ENCODE data around the gene BRD9.

Gene BRD9

DNA sequence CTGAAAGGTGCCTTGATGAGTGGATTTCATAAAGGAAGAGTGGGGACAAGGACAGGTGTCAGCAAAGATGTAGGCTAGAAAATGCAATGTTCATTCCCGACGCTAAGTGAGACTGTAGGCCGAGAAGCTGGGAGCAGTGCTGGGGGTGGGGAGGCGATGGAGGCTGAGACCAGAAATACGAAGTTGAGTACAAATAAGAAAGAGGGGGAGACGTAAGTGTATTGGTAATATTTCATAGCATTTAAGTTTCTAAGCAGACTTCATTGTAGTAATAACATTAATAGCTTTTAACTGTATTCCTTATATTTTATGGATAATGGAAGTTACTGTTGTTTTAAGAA is 11.1 kb upstream of the BRD9 start:
- ATAC-seq (no peak), DNase-seq (no peak)

DNA sequence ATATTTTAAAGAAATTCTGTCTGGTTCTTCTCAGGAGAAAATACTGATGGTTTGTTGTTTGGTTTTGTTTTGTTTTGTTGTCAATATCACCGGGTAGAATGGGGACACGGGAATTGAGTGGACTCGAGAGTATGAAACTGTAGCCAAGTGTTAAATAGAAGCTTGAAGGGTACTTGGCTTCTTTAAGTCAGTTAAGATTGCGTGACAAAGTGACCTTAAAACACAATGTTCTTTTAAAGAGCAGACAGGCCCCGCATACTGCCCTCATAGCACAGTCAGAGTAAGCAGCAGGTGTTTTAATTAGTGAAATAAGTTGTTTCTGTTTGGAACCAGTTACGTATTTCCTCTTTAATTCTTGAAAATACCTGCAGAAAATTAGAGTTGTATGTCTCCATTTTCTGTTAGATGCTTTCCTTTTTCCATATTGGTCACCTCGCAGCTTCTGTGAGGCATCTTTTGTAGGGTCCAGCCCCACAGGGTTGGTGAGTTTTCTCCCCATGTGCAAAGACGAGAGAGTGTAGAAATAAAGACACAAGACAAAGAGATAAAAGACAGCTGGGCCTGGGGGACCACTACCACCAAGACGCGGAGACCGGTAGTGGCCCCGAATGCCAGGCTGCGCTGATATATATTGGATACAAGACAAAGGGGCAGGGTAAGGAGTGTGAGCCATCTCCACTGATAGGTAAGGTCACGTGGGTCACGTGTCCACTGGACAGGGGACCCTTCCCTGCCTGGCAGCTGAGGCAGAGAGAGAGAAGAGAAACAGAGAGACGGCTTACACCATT is 9.7 kb upstream of the BRD9 start:
- ATAC-seq (no peak), DNase-seq (no peak)

GRCh38 chr5:900781-901180 is 8.2 kb upstream of the BRD9 start:
- DNase-seq (no peak), ATAC-seq (no peak)

- no peak for DNase-seq
- ATAC-seq: no peak
Measured at GRCh38 chr5:893711-894110, 1.1 kb upstream of the BRD9 start.

DNA sequence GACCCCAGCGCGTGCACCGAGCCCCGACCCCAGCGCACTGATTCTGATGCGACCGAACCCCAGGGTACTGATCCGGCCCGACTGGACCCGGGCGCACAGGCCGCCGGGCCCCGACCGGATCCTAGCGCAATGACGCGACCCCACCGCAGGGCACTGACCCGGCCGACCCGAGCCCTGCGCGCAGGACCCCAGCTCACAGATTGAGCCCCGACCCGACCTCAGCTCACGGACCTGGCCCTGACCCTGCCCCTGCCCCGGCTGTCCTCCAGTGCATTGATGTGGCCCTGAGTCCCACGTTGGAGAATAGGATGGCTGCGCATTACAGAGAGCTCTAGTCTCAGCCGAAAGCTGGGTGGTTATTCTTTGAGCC is 521 bp upstream of the BRD9 start:
- peak; percentile 16 for ATAC-seq
- DNase-seq: peak; percentile 23

GRCh38 chr5:891837-892393 is 686 bp downstream of the BRD9 start:
- peak; percentile 6 for ATAC-seq
- DNase-seq: no peak

GRCh38 chr5:891117-891836 is 1.3 kb downstream of the BRD9 start:
- ATAC-seq: no peak
- DNase-seq: no peak

GRCh38 chr5:889075-889710 is 3.4 kb downstream of the BRD9 start:
- DNase-seq: no peak
- ATAC-seq: no peak

- ATAC-seq: no peak
- DNase-seq: no peak
Measured at GRCh38 chr5:888638-889035, 4.0 kb downstream of the BRD9 start.

DNA sequence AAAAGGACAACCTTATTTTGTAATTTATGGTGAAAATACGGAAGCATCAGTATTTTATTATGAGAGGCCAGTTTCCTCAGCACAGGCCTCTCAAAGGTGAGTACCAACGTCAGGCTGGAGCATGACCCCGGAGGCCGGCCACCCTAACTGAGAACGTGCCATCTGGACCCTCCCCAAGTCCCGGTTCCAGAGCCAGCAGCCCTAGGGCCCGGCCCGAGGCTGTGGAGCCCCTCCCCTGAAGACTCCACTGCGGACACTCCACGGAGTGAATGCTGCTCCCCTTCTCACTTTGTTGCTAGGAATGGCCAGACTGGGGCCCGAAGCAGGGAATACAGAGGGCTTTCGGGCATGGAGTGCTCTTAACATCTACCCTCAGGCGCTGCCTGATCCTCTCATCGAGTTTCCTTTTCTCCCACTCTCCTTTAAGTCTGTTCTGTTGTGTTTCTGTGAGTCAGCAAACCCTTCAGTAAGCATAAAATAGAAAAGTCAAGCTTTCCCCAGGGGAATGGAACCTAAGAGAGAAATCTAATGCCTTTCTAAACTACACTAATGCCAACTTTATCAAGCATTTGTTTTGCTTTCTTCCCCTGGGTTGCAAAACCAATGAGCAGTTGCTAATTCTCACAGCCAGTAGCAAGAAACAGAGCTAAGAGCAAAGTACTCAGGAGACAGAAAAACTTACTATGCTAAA is 4.5 kb downstream of the BRD9 start:
- no peak for DNase-seq
- no peak for ATAC-seq

DNA sequence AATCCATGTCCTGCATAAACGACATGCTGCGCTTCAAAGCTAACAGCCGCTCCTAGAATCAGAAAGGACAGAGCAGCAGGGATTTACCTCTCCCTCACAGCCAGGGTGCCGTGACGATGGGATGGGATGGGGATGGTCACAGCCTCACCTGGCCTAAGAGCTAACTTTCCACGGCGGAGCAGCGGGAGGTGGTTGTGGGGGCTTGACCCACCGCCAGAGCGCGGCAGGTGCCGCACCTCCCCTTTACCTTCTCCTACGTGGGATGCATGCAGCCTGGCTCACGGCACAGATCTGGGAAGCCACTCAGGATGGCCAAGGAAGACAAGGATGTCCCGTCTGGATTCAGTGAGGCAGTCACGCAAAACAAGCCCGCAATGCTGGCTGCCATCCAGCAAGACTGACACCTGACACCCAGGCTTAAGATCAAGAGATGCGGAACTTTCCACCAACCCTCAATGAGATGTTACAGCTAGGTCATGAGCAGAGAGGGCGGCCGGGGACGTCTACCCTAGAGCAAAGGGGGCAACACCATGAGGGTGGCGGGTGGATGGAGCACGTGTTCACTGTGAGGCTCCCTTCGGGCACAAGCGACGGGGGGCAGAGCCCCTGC is 5.8 kb downstream of the BRD9 start:
- no peak for ATAC-seq
- DNase-seq: no peak

- ATAC-seq (no peak), DNase-seq (no peak)
Measured at GRCh38 chr5:886036-886435, 6.6 kb downstream of the BRD9 start.

- ATAC-seq (no peak), DNase-seq (no peak)
Measured at GRCh38 chr5:885529-885928, 7.1 kb downstream of the BRD9 start.

DNA sequence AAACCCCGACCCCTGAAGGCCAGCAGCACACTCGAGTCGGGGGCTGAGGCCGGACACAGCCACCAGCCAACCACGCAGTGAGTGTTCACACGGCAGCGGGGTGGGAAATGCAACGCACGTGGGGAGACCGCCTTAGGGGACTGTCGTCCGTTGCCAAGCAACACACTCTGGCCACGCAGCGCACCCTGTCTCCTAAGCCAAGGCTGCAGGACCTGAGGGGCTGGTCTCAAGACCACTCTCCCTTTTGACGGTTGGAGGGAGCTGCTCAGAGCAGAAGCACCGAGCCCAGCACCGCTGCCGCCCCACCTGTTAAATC is 7.5 kb downstream of the BRD9 start:
- DNase-seq: no peak
- no peak for ATAC-seq

GRCh38 chr5:884345-885126 is 8.1 kb downstream of the BRD9 start:
- ATAC-seq (no peak), DNase-seq (no peak)

- no peak for DNase-seq
- no peak for ATAC-seq
Measured at GRCh38 chr5:883475-884181, 9.0 kb downstream of the BRD9 start.

- DNase-seq (no peak), ATAC-seq (no peak)
Measured at GRCh38 chr5:882253-883183, 10.1 kb downstream of the BRD9 start.

GRCh38 chr5:881551-881935 is 11.1 kb downstream of the BRD9 start:
- DNase-seq (no peak), ATAC-seq (no peak)

- DNase-seq (no peak), ATAC-seq (no peak)
Measured at GRCh38 chr5:880816-881550, 11.6 kb downstream of the BRD9 start.
